Tibial nerve (tissue), 4 donors: ENCODE data around the gene TRIOBP. TPM values are rescaled to one million over a fixed set of nuclear protein-coding genes. Genes with fewer than 3 reads are reported as not detected.

Source experiments
- DNase-seq, 2 donors: peaks; one replicate each; pipeline ENCODE4 v3.0.0-alpha.2; 2019; ENCODE audit warnings: low spot score in 2 of 2
- H3K27ac ChIP-seq, 4 donors: fragments of 200-600 bp; sonication (generic) in 3 of 4; one replicate each; pipeline ENCODE4 v1.5.1; 2017 to 2019; ENCODE audit warnings: mild to moderate bottlenecking in 1 of 4
- H3K27me3 ChIP-seq, 2 donors: fragments of 200-600 bp; sonication (generic) in 1 of 2; one replicate each; pipeline versions ENCODE4 v1.5.1 to v1.6.0; 2017 to 2019
- H3K36me3 ChIP-seq, 3 donors: fragments of 200-600 bp; sonication (generic); one replicate each; pipeline ENCODE4 v1.5.1; 2018 to 2019
- H3K4me1 ChIP-seq, 4 donors: fragments of 200-600 bp; sonication (generic) in 3 of 4; one replicate each; pipeline ENCODE4 v1.5.1; 2017 to 2019
- H3K4me3 ChIP-seq, 4 donors: fragments of 200-600 bp; sonication (generic) in 3 of 4; one replicate each; pipeline ENCODE4 v1.5.1; 2017 to 2019; ENCODE audit warnings: mild to moderate bottlenecking in 1 of 4, moderate library complexity in 1 of 4
- H3K9me3 ChIP-seq, 4 donors: fragments of 200-600 bp; sonication (generic) in 3 of 4; one replicate each; pipeline ENCODE4 v1.5.1; 2017 to 2019
- EP300 ChIP-seq, 2 donors: sonication (generic); formaldehyde crosslinking; IDR thresholded peaks; one replicate each; pipeline ENCODE4 v1.6.1; 2017; ENCODE audit warnings: antibody characterized with exemption in 2 of 2, mild to moderate bottlenecking in 1 of 2
- POLR2A ChIP-seq, 2 donors: fragments of 450-650 bp; IDR thresholded peaks; one replicate each; pipeline ENCODE4 v1.6.1; 2017; ENCODE audit warnings: antibody characterized with exemption in 2 of 2, mild to moderate bottlenecking in 2 of 2, moderate library complexity in 2 of 2
- WGBS, 2 donors: methylation state at CpG; one replicate each; pipeline ENCODE4 v1.1.5; 2018; 5-methylcytosine and 5-hydroxymethylcytosine counted together
- total RNA-seq, 4 donors: library from RNA; depleted of rRNA; stranded (reverse); fragments of >200 nt; gene quantifications; one replicate each; pipeline ENCODE4 v1.1.0, GENCODE V29; 2016
- TF ChIP-seq, protein P1 (sequence below), 5 experiments: fragments of 200-600 bp in 3 of 5; fragments of 450-650 bp in 2 of 5; sonication (generic) in 3 of 5; IDR thresholded peaks; one replicate each; pipeline ENCODE4 v1.5.1; 2016 to 2019; ENCODE audit warnings: antibody characterized with exemption in 5 of 5, mild to moderate bottlenecking in 3 of 5, moderate library complexity in 2 of 5

TRIOBP gene
- total RNA-seq, 4 donors from 2014 or later, result 140 to 160 (median 151) TPM

GRCh38 chr22:37804352-37804880 is 107.6 kb downstream of the TRIOBP start:
- peak overlapping the region; percentile 54 to 97 (median 90) for H3K27ac ChIP-seq
- 2 to 6% methylated on average over 21 to 23 of the region's 29 CpGs for WGBS, 2 donors

GRCh38 chr22:37804881-37805809 is 108.3 kb downstream of the TRIOBP start:
- Histone ChIP-seq H3K4me3 (peak overlapping the region; percentile 45 to 65 (median 52)), H3K27ac (peak overlapping the region; percentile 54 to 97 (median 90)), H3K27me3 (no peaks in the 10 kb centered on the region), H3K4me1 (peaks cover 0 to 64% (median 40%) of the 10 kb centered on the region in 4 donors), H3K9me3 (no peaks in the 10 kb centered on the region), H3K36me3 (peaks cover 0 to 4% (median 0%) of the 10 kb centered on the region in 3 donors)
- WGBS, 2 donors, result 4 to 10% methylated on average over 11 to 43 of the region's 87 CpGs
- TF ChIP-seq, protein P1, sequence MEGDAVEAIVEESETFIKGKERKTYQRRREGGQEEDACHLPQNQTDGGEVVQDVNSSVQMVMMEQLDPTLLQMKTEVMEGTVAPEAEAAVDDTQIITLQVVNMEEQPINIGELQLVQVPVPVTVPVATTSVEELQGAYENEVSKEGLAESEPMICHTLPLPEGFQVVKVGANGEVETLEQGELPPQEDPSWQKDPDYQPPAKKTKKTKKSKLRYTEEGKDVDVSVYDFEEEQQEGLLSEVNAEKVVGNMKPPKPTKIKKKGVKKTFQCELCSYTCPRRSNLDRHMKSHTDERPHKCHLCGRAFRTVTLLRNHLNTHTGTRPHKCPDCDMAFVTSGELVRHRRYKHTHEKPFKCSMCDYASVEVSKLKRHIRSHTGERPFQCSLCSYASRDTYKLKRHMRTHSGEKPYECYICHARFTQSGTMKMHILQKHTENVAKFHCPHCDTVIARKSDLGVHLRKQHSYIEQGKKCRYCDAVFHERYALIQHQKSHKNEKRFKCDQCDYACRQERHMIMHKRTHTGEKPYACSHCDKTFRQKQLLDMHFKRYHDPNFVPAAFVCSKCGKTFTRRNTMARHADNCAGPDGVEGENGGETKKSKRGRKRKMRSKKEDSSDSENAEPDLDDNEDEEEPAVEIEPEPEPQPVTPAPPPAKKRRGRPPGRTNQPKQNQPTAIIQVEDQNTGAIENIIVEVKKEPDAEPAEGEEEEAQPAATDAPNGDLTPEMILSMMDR (IDR thresholded peaks at IDR 0.05), result peak in 1 of 5 experiments; percentile 22
- TF ChIP-seq POLR2A (IDR thresholded peaks at IDR 0.05) (peak in 1 of 2 donors; percentile 79), EP300 (IDR thresholded peaks at IDR 0.05) (peak in 1 of 2 donors; percentile 97)
- peak; percentile 82 to 90 for DNase-seq

More at GRCh38 chr22:37804352-37804880, 107.6 kb downstream of the TRIOBP start:
- Histone ChIP-seq H3K9me3 (no peaks in the 10 kb centered on the region), H3K36me3 (no peaks in the 10 kb centered on the region), H3K27me3 (no peaks in the 10 kb centered on the region), H3K4me1 (peaks cover 0 to 64% (median 40%) of the 10 kb centered on the region in 4 donors), H3K4me3 (peak overlapping the region; percentile 37 to 65 (median 48))
- TF ChIP-seq EP300 (IDR thresholded peaks at IDR 0.05), result no peak
- TF ChIP-seq, protein P1 (IDR thresholded peaks at IDR 0.05), result no peak
- no peak for TF ChIP-seq POLR2A (IDR thresholded peaks at IDR 0.05)
- no peak for DNase-seq

DNA sequence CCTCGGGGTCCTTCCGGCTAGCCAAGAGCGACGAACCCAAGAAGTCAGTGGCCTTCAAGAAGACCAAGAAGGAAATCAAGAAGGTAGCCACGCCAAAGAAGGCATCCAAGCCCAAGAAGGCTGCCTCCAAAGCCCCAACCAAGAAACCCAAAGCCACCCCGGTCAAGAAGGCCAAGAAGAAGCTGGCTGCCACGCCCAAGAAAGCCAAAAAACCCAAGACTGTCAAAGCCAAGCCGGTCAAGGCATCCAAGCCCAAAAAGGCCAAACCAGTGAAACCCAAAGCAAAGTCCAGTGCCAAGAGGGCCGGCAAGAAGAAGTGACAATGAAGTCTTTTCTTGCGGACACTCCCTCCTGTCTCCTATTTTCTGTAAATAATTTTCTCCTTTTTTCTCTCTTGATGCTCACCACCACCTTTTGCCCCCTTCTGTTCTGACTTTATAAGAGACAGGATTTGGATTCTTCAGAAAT is 109.0 kb downstream of the TRIOBP start:
- no peak for DNase-seq
- H3K9me3 ChIP-seq, result no peaks in the 10 kb centered on the region
- H3K4me3 ChIP-seq, result peak overlapping the region; percentile 45 to 65 (median 52)
- H3K36me3 ChIP-seq, result peaks cover 0 to 4% (median 0%) of the 10 kb centered on the region in 3 donors
- H3K27ac ChIP-seq, result peak overlapping the region in 3 of 4 donors; percentile 89 to 97 (median 90)
- TF ChIP-seq, protein P1 (IDR thresholded peaks at IDR 0.05), result no peak
- no peak for TF ChIP-seq POLR2A (IDR thresholded peaks at IDR 0.05)
- TF ChIP-seq EP300 (IDR thresholded peaks at IDR 0.05), result no peak
- H3K4me1 ChIP-seq, result peaks cover 0 to 64% (median 40%) of the 10 kb centered on the region in 4 donors
- 17 to 24% methylated on average over 10 of the region's 10 CpGs for WGBS, 2 donors
- no peaks in the 10 kb centered on the region for H3K27me3 ChIP-seq

GRCh38 chr22:37806409-37807333 is 109.8 kb downstream of the TRIOBP start:
- no peaks in the 10 kb centered on the region for H3K9me3 ChIP-seq
- peak overlapping the region; percentile 45 to 65 (median 52) for H3K4me3 ChIP-seq
- no peak for DNase-seq
- H3K36me3 ChIP-seq, result peaks cover 0 to 4% (median 0%) of the 10 kb centered on the region in 3 donors
- 2 to 3% methylated on average over 19 of the region's 19 CpGs for WGBS, 2 donors
- peak overlapping the region in 3 of 4 donors; percentile 89 to 97 (median 90) for H3K27ac ChIP-seq
- TF ChIP-seq POLR2A (IDR thresholded peaks at IDR 0.05) (no peak), EP300 (IDR thresholded peaks at IDR 0.05) (no peak)
- TF ChIP-seq, protein P1 (IDR thresholded peaks at IDR 0.05), result no peak
- H3K4me1 ChIP-seq, result peaks cover 0 to 64% (median 40%) of the 10 kb centered on the region in 4 donors
- no peaks in the 10 kb centered on the region for H3K27me3 ChIP-seq
